Activated CD8-positive, alpha-beta memory T cell treated with anti-CD3 and anti-CD28 coated beads, Interleukin-2, amount 50 U/mL, for 1 hour (primary cell): ENCODE data around the gene TMPRSS11D.

Source experiments
- DNase-seq: peaks from one replicate; pipeline ENCODE4 v3.0.0-alpha.2; 2020; ENCODE audit errors: extremely low read depth

The TMPRSS11D gene

DNA sequence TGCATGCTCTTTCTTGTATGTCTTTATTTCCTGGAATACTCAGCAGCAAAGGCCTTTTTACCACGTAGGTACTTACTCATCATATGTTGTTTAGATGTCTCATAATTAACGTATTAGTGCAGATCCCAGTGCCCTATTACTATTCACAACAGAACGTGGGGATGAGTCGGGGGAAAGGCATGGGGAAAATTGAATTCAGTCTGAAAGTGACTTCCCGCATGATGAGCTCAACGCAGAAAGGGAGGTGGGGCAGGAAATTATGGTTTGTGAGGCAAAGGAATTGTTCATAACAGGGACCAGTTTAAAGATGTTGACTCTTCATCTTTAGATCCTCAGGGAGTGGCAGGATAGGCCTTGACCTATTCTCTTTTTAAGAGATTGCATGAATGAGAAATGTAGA is 2.0 kb upstream of the TMPRSS11D start:
- DNase-seq = no peak

- no peak for DNase-seq
These were observed 899 bp upstream of the TMPRSS11D start for GRCh38 chr4:67884701-67885100.

DNA sequence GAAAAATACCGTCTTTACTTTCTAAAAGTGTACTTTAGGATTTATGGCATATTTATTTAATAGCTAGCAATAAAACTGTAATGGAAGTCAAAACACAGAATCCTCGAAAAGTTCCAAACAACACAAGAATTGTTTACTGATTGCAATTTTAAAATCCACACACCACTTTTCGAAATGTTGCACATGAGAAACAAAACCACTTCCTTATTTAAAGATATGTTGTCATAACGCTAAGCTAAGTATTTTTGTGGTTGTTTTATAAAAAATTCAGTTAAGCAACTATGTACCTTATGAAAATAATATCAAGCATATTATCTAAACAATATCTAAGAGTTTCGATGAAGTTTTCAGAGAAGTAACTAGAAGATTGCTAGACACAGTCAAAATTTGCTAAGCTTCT is 344 bp downstream of the TMPRSS11D start:
- no peak for DNase-seq

DNA sequence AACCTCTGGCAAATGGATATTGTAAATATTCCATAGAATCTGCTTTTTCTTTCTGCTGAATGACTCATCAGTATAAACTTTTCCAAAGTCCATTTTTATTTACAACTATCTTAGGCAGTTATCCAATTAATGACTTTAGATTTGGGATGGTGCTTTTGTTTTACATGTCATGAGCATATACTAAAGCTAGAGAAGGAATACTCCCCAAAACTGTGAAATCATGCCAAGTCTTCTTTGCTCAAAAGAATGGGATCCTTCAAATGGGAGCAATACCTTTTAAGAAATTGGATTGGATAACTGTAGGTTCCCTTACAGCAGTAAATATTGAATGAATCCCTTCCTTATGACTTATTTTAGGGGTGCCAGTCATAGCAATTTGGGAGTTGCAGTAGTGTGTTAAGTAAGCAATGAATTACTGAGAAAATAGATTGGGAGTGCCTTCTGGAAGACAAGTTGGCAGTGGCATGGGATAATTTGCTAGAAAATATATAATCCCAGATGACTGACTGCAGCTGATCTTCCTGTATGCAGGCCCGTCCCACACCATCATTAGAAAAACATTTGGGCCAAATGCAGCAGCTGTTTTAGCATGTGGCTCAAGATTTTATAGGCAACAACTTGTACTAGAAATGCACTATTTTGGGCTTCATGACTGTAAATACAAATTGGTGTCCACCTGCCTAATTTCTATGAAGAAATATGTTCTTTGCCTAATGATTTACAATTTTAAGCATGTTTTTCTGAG is 2.8 kb downstream of the TMPRSS11D start:
- DNase-seq = no peak

DNA sequence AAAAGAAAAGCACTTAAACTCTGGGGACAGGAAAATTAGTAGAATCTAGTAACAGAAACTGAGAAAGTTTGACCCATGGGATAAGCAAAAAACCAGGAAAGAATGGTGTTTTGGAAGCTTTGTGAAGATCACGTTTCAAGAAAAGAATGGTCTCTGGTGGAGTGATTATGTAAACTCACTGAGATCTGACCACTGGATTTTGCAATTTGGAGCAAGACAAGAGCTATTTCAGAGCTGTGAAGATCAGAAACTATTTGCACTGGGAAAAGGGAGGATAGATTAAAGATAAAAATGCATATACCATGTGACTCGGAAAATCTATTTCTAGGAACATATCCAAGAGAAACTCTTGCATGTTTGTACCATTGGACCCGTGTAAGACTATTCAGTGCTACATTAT is 4.3 kb downstream of the TMPRSS11D start:
- DNase-seq = no peak

- DNase-seq = no peak
These were observed 6.7 kb downstream of the TMPRSS11D start for GRCh38 chr4:67877086-67877485.

- no peak for DNase-seq
These were observed 8.8 kb downstream of the TMPRSS11D start for GRCh38 chr4:67874986-67875385.

GRCh38 chr4:67873116-67873515 is 10.7 kb downstream of the TMPRSS11D start:
- DNase-seq = no peak

DNA sequence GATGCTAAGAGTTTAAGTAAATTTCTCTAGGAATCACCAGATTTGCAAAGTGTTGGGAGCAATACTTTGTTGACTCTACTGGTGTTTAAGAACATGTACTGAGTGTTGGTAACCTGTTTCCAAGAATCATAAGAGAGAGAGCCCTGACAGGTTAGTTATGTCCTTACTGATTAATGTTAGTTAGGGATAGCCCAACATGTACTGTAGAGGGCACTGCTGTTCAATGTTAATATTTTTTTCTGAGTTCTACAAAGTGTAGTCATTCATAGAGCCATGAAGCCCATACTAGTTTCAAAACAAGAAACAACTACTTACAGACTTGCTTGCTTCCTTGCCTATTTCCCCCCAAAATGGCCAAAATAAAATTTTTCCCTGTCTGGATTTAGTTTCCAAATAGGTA is 11.9 kb downstream of the TMPRSS11D start:
- DNase-seq = no peak

DNA sequence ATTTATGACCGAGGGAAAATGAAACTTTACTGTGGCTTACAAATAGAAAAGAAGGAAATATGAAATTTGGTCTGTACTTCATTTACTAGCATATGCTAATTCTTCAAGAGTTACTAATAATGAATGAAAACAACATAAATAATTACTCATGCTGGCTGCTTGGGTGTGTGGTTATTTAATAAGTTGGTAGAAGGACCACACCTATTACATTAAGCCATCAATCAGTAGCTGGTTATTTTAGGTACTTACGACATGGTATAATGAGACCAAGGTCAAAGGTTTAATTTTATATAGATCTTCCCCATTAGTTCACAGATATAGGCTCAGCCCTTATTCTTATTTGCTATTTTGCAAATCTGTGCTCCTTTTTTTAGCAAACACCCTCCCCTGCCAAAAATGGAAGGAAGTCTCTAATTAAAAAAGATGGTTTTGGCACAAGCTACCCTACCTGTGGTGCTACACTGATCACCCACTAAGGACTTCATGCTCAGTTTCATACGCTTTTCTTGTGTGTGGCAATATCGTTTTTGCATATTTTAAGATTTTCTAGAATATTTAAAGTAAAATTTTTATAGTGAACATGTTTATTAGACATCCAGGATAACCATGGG is 14.1 kb downstream of the TMPRSS11D start:
- DNase-seq = no peak

DNA sequence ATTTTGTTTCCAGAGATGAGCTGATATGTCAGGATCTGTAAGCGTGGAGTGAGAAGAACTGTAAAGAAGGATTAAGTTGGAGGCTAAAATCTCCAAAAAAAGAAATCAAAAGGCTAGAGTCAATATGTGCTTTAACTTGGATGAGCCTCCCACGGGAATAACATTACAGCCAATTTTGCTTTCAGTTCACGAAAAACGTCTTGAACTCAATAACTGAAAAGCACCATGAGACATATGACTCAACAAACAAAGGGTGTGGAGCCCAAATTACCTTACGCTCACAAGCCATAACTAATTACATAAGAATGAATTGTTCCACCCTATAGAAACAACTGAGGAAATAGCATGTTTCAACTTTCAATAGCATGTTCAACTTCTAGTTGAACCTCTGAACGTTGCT is 22.3 kb downstream of the TMPRSS11D start:
- no peak for DNase-seq

- no peak for DNase-seq
These were observed 30.5 kb downstream of the TMPRSS11D start for GRCh38 chr4:67853336-67853735.

DNA sequence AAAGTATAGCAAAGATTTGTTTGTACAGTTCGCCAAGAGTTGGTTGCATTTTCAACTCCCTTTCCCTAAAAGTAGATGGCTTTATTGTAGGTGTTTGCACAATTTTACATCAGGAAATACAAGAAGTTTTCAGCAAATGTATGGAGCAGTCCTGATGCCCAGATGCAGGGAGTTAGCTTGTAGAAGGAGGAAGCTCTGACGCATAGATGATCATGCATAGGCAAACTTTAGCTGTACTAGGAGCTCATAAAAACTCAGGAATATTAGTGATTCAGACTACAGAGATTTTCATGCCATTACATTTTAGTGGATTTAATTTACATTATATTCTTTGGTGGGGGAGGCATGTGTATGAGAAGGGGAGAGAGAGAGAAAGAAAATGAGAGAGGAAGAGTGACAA is 62.9 kb downstream of the TMPRSS11D start:
- DNase-seq = no peak

GRCh38 chr4:67810011-67810410 is 73.8 kb downstream of the TMPRSS11D start:
- no peak for DNase-seq

GRCh38 chr4:67809502-67809901 is 74.3 kb downstream of the TMPRSS11D start:
- no peak for DNase-seq

- no peak for DNase-seq
These were observed 87.0 kb downstream of the TMPRSS11D start for GRCh38 chr4:67796810-67797209.

DNA sequence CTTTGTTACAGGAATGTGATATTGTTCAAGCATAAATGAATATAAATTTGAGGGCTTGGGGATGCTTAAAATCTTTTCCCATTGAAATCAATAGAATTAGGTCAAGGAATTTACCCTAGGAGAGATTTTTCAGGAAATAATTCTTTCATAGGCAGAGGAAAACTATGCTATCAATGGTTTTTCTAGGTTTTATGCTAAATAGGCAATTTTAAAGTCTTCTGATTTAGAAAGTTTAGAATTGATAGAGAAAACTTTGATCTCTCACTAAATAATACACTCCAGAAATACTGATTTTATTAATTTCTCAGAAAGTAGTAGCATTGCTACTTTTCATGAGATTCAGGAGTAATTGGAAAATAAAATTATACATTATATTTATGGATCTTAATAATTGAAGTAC is 93.1 kb downstream of the TMPRSS11D start:
- DNase-seq = no peak

DNA sequence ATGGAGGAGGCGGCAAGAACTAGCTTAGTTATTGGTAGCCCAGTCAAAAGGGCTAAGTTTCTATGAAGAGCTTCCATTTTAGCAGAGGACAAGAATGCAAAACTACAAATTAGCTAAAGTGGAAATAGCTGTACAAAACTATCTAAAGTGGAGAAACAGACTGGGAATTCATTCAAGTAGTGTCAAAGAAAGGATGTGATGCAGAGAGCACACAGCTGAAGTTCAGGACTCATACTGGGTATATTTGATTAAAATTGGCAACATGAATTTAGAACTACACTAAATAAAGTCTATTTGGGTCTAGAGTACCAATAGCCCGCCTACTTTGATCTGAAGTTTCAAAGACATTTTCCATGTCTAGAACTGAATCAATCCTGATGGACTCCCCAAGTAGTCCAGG is 96.5 kb downstream of the TMPRSS11D start:
- no peak for DNase-seq

DNA sequence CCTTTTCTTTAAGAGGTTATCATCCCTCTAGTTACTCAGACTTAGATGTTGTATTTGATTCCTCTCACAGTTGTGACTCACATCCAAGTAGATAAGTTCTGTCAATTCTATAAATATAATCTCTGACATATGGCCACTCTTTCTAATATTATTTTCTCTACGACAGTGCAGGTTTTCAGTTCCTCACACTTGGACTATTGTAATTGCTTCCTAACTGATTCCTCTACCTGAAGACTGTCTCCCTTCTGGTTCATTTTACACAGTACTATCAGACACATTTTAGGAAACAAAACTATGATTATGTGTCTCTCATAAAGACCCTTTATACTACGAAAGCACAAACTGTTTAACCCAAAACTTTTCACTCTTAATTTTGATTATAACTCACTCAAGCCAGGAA is 98.3 kb downstream of the TMPRSS11D start:
- no peak for DNase-seq

DNA sequence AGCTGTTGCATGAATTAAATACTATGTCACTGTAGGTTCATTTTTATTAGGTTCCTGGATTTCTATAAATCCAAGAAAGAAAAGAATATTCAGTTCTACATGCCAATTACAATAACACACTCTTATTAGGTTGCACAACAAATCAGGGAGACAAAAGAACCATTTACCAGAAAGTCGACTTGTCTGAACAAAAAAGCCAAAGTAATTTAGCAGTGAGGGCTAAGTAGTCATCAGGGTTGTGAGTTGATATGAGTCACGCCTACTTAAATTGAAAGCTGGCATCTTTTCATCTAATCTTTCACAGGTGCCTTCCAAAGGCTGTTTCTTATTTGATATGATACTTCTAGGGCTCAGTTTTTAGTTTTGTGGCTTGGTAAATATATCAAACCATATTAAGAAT is 104.2 kb downstream of the TMPRSS11D start:
- no peak for DNase-seq

DNA sequence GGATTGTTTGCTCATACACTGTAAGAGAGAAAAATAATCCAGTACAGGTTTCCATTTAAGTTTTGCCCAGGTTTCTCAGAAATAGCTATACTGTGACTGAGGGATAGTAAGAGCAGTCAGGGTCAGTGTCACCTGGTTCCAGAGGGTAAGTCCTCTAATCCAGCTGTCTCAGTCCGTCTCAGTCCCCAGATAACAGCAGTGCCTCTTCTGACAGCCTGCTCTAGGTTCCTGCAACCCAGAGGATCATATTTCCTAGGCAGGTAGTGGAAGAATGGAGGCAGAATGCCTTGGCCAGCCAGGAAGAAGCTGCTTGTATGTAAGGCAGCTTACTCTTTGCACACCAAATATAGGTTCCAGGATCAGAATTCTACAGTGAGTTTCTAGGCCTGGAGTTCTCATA is 107.1 kb downstream of the TMPRSS11D start:
- no peak for DNase-seq
